ENCODE measurements around the gene SRRM2. TPM values are rescaled to one million over a fixed set of nuclear protein-coding genes. Genes with fewer than 3 reads are reported as not detected.

SRRM2 gene
- polyA plus RNA-seq, 1 donor (not counting 4 experiments of a cell fraction or from before 2014, with no cell fraction given) = 101 TPM

GRCh38 chr16:2777903-2778629, 25.6 kb downstream of the SRRM2 start:
- FAIRE-seq (peak; percentile 17), DNase-seq (ENCODE audit: low read depth, low spot score) (no peak)
- peak overlapping the region; percentile 96 for H3K27ac ChIP-seq (ENCODE audit: control insufficient read depth, insufficient read depth, low read length)
- peak overlapping the region; percentile 100 for H3K4me2 ChIP-seq (ENCODE audit: control insufficient read depth, extremely low read depth, insufficient read depth, low read depth, low read length)
- H3K9me3 ChIP-seq (ENCODE audit: control insufficient read depth, low read depth, low read length) = no peaks in the 10 kb centered on the region
- peaks cover 28% of the 10 kb centered on the region for H3K79me2 ChIP-seq (ENCODE audit: control insufficient read depth, insufficient read depth, low read length)
- peaks cover 16% of the 10 kb centered on the region for H3K4me1 ChIP-seq (ENCODE audit: control insufficient read depth, extremely low read depth, insufficient read depth, low read length)
- no peaks in the 10 kb centered on the region for H3K27me3 ChIP-seq (ENCODE audit: control insufficient read depth, extremely low read depth, insufficient read depth, low read length)
- peak overlapping the region; percentile 81 to 85 (median 82) for H3K4me3 ChIP-seq (ENCODE audit: control insufficient read depth in 2 of 3, extremely low read depth in 1 of 3, insufficient read depth in 2 of 3, low read depth in 1 of 3, low read length in 3 of 3)
- TF ChIP-seq, protein P1, sequence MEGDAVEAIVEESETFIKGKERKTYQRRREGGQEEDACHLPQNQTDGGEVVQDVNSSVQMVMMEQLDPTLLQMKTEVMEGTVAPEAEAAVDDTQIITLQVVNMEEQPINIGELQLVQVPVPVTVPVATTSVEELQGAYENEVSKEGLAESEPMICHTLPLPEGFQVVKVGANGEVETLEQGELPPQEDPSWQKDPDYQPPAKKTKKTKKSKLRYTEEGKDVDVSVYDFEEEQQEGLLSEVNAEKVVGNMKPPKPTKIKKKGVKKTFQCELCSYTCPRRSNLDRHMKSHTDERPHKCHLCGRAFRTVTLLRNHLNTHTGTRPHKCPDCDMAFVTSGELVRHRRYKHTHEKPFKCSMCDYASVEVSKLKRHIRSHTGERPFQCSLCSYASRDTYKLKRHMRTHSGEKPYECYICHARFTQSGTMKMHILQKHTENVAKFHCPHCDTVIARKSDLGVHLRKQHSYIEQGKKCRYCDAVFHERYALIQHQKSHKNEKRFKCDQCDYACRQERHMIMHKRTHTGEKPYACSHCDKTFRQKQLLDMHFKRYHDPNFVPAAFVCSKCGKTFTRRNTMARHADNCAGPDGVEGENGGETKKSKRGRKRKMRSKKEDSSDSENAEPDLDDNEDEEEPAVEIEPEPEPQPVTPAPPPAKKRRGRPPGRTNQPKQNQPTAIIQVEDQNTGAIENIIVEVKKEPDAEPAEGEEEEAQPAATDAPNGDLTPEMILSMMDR (optimal IDR thresholded peaks at IDR 0.05 in 1 of 3, IDR thresholded peaks at IDR 0.05 in 1 of 3, conservative IDR thresholded peaks at IDR 0.05 in 1 of 3; ENCODE audit: extremely low read depth in 1 of 3, insufficient read depth in 2 of 3, low read length in 3 of 3) = no peak
- TF ChIP-seq EZH2 (IDR thresholded peaks at IDR 0.05; ENCODE audit: low read length) = no peak
- H3K9ac ChIP-seq (ENCODE audit: control insufficient read depth, extremely low read depth, insufficient read depth, low read length) = peak overlapping the region; percentile 99
- no peaks in the 10 kb centered on the region for H3K9me1 ChIP-seq (ENCODE audit: control insufficient read depth, extremely low read depth, insufficient read depth, low read length)
- H2AFZ ChIP-seq (ENCODE audit: control insufficient read depth, low read length) = peak overlapping the region; percentile 39
- H3K36me3 ChIP-seq (ENCODE audit: control insufficient read depth in 2 of 2, extremely low read depth in 1 of 2, insufficient read depth in 2 of 2, low read length in 2 of 2) = peaks cover 12 to 13% of the 10 kb centered on the region in 2 experiments
- dilution Hi-C loops (cut with MboI; ENCODE audit: extremely low pct_ligation_motif_present, low sequenced_read_pairs) = no loop called here
- H4K20me1 ChIP-seq (ENCODE audit: control insufficient read depth, extremely low read depth, insufficient read depth, low read length) = no peaks in the 10 kb centered on the region

GRCh38 chr16:2778630-2778958, 26.2 kb downstream of the SRRM2 start:
- Histone ChIP-seq H3K36me3 (ENCODE audit: control insufficient read depth in 2 of 2, extremely low read depth in 1 of 2, insufficient read depth in 2 of 2, low read length in 2 of 2) (peaks cover 9 to 11% of the 10 kb centered on the region in 2 experiments), H3K9me3 (ENCODE audit: control insufficient read depth, low read depth, low read length) (no peaks in the 10 kb centered on the region), H4K20me1 (ENCODE audit: control insufficient read depth, extremely low read depth, insufficient read depth, low read length) (no peaks in the 10 kb centered on the region), H2AFZ (ENCODE audit: control insufficient read depth, low read length) (no peak overlapping the region), H3K27me3 (ENCODE audit: control insufficient read depth, extremely low read depth, insufficient read depth, low read length) (no peaks in the 10 kb centered on the region), H3K4me1 (ENCODE audit: control insufficient read depth, extremely low read depth, insufficient read depth, low read length) (peaks cover 16% of the 10 kb centered on the region), H3K9me1 (ENCODE audit: control insufficient read depth, extremely low read depth, insufficient read depth, low read length) (no peaks in the 10 kb centered on the region), H3K4me3 (ENCODE audit: control insufficient read depth in 2 of 3, extremely low read depth in 1 of 3, insufficient read depth in 2 of 3, low read depth in 1 of 3, low read length in 3 of 3) (peak overlapping the region in 2 of 3 experiments; percentile 81 to 82), H3K79me2 (ENCODE audit: control insufficient read depth, insufficient read depth, low read length) (peaks cover 28% of the 10 kb centered on the region), H3K9ac (ENCODE audit: control insufficient read depth, extremely low read depth, insufficient read depth, low read length) (no peak overlapping the region), H3K27ac (ENCODE audit: control insufficient read depth, insufficient read depth, low read length) (peak overlapping the region; percentile 96), H3K4me2 (ENCODE audit: control insufficient read depth, extremely low read depth, insufficient read depth, low read depth, low read length) (peak overlapping the region; percentile 100)
- dilution Hi-C loops (cut with MboI; ENCODE audit: extremely low pct_ligation_motif_present, low sequenced_read_pairs) = no loop called here
- FAIRE-seq (no peak), DNase-seq (ENCODE audit: low read depth, low spot score) (no peak)
- TF ChIP-seq, protein P1 (optimal IDR thresholded peaks at IDR 0.05 in 1 of 3, IDR thresholded peaks at IDR 0.05 in 1 of 3, conservative IDR thresholded peaks at IDR 0.05 in 1 of 3; ENCODE audit: extremely low read depth in 1 of 3, insufficient read depth in 2 of 3, low read length in 3 of 3) = no peak
- no peak for TF ChIP-seq EZH2 (IDR thresholded peaks at IDR 0.05; ENCODE audit: low read length)

Measured in keratinocyte (primary cell).